GM18505 (cell line): Measurements from ENCODE around the gene MAN1A2.

Experiments used
- ATAC-seq: cut with Tn5 transposase; IDR thresholded peaks from one replicate; pipeline ENCODE4 v1.9.1; 2021; ENCODE audit not compliant: unreplicated experiment
- POLR2A ChIP-seq: IDR thresholded peaks from 4 replicates; pipeline ENCODE4 v1.6.1; 2011; ENCODE audit warnings: borderline replicate concordance; ENCODE audit not compliant: insufficient read depth, insufficient read length; ENCODE audit errors: extremely low read depth

MAN1A2 gene

GRCh38 chr1:117523111-117523510, 155.9 kb downstream of the MAN1A2 start:
- TF ChIP-seq POLR2A: no peak
- no peak for ATAC-seq

GRCh38 chr1:117527074-117527473, 159.8 kb downstream of the MAN1A2 start:
- no peak for ATAC-seq
- no peak for TF ChIP-seq POLR2A

- no peak for TF ChIP-seq POLR2A
- ATAC-seq: no peak
Measured at GRCh38 chr1:117527566-117528102, 160.4 kb downstream of the MAN1A2 start.

GRCh38 chr1:117529683-117530082, 162.4 kb downstream of the MAN1A2 start:
- ATAC-seq: no peak
- TF ChIP-seq POLR2A: no peak

- TF ChIP-seq POLR2A: no peak
- no peak for ATAC-seq
Measured at GRCh38 chr1:117531222-117531621, 164.0 kb downstream of the MAN1A2 start.

GRCh38 chr1:117534995-117535467, 167.8 kb downstream of the MAN1A2 start:
- peak; percentile 70 for ATAC-seq
- TF ChIP-seq POLR2A: no peak

GRCh38 chr1:117535821-117536220, 168.6 kb downstream of the MAN1A2 start:
- TF ChIP-seq POLR2A: no peak
- ATAC-seq: no peak

GRCh38 chr1:117537291-117537920, 170.2 kb downstream of the MAN1A2 start:
- TF ChIP-seq POLR2A: no peak
- no peak for ATAC-seq

GRCh38 chr1:117540532-117540931, 173.3 kb downstream of the MAN1A2 start:
- no peak for TF ChIP-seq POLR2A
- ATAC-seq: no peak

GRCh38 chr1:117541003-117541402, 173.8 kb downstream of the MAN1A2 start:
- no peak for TF ChIP-seq POLR2A
- no peak for ATAC-seq

GRCh38 chr1:117541585-117541984, 174.3 kb downstream of the MAN1A2 start:
- TF ChIP-seq POLR2A: no peak
- ATAC-seq: no peak

GRCh38 chr1:117544509-117545109, 177.4 kb downstream of the MAN1A2 start:
- no peak for TF ChIP-seq POLR2A
- ATAC-seq: no peak

GRCh38 chr1:117546467-117546866, 179.2 kb downstream of the MAN1A2 start:
- TF ChIP-seq POLR2A: no peak
- ATAC-seq: no peak

- ATAC-seq: no peak
Measured at GRCh38 chr1:117553471-117553870, 186.2 kb downstream of the MAN1A2 start.

More at GRCh38 chr1:117553471-117553870, 186.2 kb downstream of the MAN1A2 start:
- no peak for TF ChIP-seq POLR2A
